GM19395 (cell line): Measurements from ENCODE around the gene HRH1.
"Not testable (repeated sequence)": the region's sequence is repeated elsewhere in the genome, so short reads cannot be mapped to it uniquely, and the experiment has no call there.

Source experiments
- ATAC-seq: cut with Tn5 transposase; IDR thresholded peaks from one replicate; pipeline ENCODE4 v1.9.1; 2021; ENCODE audit warnings: mild to moderate bottlenecking, moderate library complexity; ENCODE audit not compliant: unreplicated experiment

The HRH1 gene

DNA sequence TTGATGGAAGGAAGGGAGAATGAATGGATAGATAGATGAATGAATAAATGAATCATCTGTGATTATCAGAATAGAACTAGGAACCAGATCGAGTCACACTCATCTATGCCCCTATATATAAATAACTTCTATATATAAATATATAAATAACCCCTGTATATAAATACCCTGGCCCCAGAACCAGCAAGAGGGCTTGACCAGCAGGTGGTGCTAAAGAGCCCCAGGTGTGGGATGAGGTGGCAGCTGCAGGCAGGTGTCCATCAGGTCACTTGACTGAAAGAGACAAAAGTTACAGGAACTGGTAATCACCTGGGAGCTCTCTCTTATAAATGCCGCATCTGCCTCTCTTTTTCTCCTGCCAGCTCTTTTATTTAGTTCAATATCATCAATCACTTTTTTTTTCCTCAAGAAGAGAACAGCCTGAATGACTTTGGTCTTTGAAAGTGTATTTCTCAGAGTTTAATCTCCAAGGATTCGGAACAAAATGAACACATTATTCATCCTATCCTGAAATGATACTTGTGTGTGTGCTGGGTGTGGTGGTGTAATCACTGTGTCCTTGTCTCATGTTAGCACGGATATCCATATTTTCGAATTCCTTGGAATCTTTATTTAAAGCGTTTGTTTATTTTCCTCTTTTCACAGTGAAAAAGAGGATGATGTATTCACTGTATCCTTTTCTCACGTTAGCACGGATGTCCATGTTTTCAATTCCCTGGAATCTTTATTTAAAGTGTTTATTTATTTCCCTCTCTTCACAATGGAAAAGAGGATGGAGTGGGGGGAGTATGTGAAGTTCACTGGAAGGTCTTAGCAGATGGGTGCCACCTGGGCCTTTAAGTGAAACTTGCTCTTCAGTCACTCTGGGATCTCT, 82.5 kb downstream of the HRH1 start:
- peak; percentile 53 for ATAC-seq

DNA sequence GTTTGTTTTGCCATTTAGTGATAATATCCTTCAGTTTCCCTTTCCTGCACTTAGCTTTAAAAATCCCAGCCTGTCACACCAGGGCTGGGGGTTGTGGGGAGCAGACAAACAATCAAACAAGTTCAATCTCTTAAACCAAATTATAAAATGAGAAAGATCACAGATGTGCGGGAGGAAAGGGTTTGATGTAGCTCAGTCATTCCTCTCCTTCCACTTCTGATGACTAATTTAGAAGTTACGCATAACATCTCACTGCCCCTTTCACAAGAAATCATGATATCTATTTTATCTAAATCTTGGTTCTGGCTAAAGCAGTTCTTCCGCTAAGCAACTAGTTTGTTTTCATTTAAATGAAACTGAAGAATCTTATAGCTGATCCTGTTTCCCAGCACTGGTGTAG, 83.8 kb downstream of the HRH1 start:
- ATAC-seq, result no peak

DNA sequence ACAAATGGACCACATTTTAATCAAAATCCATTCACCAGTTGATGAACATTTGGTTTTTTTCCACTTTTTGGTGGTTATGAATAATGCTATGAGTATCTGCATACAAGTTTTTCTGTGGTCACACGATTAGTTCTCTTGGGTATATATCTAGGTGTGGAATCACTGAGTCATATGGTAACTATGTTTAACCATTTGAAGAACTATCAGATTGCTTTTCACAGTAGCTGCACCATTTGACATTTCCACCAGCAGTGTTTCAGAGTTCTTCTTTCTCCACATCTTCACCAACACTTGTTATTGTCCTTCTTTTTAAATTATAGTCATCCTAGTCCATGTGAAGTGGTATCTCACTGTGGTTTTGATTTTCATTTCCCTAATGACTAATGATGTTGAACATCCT, 84.6 kb downstream of the HRH1 start:
- no peak for ATAC-seq

DNA sequence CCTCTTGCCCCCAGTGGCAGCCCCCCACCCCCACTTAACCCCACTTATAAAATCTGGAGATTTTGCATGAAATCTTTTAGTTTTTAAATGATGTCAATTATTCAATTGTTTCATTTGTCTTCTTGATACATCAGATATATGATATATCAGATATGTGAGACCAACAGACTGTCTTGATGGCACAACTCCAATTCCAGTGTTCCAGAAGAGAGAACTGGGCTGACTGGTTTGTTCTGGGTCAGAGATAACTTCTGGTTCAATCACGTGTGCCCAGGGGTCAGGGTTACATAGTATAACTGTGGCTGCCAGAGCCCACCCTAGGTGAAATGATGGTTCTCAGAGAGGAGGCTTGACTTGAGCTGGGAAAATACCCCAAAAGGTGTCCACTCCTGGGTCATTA, 85.5 kb downstream of the HRH1 start:
- ATAC-seq, result no peak

DNA sequence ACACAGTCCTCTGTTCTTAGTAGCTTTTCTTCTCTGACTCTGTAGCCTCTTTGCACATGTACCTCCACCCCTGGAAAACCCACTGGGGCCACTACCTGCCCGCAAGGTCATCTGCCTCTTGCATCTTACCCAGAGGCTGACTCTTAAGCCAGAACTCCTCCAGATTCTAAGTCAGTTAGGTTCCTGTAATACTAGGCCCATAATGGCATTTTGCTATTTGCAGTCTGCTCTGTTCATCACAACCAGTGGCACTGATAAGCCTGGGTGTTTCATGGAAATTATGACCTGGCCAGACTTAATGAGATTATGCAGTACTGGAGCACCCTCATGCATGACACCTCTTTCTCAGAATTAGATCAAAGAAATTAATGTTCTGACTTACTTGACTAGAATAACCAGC, 86.2 kb downstream of the HRH1 start:
- ATAC-seq, result no peak

DNA sequence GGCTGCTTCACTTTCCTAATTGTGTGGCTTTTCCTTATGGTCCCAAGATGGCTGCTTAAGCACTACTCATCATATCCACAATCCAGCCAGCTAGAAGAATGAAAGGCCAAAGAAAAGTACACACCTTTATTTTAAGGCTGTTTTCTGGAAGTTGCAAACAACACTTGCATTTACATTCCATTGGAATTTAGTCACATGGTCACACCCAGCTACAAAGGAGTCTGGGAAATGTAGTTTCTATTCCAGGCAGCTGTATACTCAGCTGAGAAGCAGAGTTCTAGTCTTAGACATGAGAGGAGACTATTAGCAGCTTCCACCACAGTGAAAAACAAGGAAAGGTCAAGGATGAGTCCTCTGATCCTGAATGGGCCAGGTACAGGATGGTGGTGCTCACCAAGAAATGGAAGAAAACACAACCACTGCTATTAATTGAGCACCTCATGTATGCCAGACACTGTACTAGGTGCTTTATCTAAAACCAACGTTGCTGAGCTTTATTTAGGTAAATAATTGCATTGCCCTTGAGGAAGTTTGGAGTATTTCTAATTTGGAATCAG, 89.9 kb downstream of the HRH1 start:
- no peak for ATAC-seq

DNA sequence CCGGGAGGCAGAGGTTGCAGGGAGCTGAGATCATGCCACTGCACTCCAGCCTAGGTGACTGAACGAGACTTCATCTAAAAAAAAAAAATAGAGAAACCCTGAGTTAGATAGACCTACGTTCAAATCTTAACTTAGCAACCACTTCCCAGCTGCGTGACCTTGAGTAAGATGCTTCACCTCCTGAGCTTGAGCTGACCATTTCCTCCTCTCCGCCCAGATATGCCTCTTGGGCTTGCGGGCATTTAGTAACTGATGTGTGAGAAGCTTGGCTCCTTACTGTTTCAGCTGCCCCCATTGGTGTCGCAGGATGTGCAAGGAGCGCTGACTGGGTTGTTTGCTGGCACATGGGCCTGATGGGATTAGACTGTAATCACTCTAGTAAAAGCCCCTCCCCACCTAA, 91.0 kb downstream of the HRH1 start:
- no peak for ATAC-seq

DNA sequence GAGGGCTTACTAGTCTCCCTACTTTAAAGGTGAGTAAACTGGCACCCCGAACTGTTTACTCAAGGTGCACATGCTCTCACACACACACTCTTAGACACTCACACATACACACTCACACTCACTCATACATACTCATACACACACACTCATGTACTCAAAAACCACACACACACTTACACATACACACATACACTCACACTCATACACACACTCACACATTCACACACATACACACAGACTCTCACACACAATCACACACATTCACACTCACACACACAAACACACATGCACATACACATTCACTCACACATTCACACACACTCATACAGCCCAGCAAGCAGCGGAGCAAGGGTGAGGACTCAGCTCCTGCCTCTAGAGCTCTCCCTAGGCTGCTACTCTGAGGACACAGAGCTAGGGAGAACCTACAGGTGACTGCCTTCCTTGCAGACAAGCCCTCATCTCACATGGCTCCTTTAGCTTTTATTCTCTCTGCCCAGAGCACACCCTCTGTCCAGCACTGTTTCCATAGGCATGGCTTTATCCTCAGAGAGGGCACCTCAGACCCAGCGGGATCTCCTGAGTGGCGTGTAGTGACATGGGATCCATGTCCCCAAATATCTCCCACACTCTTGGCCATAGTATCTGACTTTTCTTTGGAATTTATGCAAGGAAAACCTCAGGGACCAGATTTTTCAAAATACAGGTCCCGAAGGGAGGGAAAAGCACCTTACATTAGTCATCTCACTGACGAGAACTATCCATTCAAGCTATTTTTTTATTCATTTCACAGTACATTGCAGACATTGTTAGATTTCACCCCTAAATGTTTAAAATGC, 91.8 kb downstream of the HRH1 start:
- ATAC-seq, result no peak

DNA sequence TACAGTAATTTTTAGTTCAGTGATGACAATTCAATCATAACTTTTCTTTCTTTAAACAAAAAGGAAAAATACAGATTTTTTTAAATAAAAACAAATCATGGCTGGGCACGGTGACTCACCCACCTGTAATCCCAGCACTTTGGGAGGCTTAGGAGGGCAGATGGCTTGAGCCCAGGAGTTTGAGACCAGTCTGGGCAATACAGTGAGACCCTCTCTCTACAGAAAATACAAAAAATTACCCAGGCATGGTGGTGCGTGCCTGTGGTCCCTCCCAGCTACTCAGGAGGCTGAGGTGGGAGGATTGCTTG, 92.3 kb downstream of the HRH1 start:
- no peak for ATAC-seq

DNA sequence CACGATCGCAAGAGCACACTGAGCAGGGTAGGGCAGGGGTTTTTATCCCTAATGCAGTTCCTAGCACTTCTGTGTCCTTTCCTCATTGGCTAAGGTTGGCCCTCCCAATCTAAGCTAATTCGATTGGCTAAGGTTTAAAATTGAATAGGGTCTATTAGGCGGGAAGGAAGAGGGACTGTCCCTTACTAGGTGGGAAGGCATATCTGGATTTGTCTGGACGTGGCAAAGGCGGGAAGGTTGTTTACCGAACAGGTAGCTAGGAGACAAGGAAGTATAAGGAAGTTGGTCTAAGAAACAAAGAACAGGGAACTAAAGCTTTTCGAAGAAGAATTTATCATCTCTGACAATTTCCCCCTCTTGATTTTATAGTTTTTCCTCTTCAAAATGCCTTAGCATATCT, 93.1 kb downstream of the HRH1 start:
- no peak for ATAC-seq

DNA sequence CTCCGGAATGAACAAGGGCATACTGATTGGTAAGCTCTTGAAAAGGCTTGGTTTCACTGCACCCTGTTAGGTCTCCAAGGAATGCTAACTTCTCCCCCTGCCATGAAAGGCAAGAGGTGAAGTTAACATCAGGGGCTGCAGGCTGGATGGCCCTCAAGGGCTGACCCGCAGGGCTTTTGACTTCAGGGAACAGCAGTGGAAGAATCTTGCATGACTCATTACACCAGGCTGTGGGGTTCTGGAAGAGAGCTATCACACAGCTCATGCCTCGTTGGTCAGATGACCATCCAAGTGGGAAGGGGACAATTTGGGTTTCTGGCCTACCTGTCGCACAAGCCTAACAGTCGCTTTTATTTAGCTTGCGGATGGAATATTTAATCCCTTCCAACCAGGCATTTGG, 94.3 kb downstream of the HRH1 start:
- ATAC-seq, result no peak

DNA sequence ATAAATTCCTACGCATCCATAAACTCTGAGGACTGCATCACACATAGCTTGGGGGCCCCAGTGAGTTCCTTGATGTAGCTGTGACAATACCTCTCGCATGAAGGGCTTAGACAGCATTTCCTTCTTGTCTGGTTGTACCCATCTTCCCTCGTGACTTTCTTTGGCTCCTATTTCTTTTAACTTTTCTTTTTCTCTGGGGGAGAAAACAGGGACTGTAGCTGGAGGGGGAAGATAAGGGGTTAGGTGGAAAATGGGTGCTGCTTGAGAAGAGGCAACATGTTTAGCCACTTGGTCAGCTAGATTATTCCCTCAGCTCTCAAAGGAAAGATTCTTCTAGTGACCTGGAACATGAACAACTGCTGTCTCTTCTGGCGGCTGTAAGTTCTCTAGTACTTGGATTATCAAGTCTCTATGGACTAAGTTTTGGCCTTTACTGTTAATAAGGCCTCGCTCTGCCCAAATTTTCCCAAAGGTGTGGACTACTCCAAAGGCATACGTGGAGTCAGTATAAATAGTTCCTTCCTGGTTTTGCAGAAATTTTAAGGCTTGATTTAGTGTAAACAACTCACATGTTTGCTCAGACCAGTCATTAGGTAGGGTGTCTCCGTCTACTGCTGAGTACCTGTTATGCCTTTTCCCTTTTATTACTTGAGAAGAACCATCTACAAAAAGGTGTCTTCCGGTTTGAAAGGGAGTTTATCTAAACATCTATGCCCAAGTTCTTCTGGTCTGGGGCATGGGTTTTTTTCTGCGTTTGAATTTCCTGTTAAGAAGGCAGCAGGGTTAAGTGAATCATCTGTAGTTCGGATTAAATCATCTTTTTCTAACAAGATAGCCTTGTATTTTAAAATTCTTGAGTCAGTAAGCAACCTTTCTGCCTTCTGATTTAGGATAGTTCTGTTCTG, 96.9 kb downstream of the HRH1 start:
- no peak for ATAC-seq

DNA sequence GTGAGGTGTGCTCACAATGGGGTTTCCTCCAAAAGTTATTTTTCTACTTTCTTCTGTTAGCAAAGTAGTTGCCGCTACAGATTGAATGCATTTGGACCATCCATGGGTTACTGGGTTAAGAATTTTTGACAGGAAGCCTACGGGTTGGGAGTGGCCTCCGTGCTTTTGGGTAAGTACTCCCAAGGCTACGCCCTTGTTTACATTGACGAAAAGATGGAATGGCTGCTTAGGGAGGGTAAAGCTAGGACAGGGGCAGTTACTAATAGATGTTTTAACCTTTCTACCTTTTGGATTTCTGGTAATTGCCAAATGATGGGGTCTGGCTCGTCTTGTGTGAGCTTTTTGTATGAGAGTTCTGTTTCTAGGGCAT, 97.5 kb downstream of the HRH1 start:
- ATAC-seq, result no peak

DNA sequence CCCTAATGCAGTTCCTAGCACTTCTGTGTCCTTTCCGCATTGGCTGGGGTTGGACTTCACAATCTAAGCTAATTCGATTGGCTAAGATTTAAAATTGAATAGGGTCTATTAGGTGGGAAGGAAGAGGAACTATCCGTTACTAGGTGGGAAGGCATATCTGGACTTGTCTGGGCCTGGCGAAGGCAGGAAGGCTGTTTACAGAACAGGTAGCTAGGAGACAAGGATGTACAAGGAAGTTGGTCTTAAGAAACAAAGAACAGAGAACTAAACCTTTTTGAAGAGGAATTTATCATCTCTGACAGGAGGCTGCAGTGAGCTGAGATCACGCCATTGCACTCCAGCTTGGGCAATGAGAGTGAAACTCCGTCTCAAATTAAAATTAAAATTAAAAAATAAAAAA, 100.6 kb downstream of the HRH1 start:
- no peak for ATAC-seq

DNA sequence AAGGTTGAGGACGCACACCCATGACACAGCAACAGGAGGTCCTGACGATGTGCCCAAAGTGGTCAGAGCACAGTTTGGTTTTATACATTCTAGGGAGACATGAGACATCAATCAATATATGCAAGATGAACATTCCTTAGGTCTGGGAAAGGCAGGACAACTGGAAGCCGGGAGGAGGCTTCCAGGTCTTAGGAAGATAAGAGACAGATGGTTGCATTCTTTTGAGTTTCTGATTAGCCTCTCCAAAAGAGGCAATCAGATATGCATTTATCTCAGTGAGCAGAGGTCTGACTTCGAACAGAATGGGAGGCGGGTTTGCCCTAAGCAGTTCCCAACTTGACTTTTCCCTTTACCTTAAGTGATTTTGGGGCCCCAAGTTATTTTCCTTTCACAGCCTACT, 101.2 kb downstream of the HRH1 start:
- ATAC-seq, result not testable (repeated sequence)

DNA sequence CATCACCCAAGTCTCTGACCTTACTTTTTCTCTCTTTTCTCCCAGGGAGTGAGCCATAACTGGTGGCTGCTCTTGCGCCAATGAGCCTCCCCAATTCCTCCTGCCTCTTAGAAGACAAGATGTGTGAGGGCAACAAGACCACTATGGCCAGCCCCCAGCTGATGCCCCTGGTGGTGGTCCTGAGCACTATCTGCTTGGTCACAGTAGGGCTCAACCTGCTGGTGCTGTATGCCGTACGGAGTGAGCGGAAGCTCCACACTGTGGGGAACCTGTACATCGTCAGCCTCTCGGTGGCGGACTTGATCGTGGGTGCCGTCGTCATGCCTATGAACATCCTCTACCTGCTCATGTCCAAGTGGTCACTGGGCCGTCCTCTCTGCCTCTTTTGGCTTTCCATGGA, 104.7 kb downstream of the HRH1 start:
- ATAC-seq, result no peak

DNA sequence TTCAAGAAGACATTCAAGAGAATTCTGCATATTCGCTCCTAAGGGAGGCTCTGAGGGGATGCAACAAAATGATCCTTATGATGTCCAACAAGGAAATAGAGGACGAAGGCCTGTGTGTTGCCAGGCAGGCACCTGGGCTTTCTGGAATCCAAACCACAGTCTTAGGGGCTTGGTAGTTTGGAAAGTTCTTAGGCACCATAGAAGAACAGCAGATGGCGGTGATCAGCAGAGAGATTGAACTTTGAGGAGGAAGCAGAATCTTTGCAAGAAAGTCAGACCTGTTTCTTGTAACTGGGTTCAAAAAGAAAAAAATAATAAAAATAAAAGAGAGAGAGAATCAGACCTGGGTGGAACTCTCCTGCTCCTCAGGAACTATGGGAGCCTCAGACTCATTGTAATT, 106.2 kb downstream of the HRH1 start:
- ATAC-seq, result no peak

DNA sequence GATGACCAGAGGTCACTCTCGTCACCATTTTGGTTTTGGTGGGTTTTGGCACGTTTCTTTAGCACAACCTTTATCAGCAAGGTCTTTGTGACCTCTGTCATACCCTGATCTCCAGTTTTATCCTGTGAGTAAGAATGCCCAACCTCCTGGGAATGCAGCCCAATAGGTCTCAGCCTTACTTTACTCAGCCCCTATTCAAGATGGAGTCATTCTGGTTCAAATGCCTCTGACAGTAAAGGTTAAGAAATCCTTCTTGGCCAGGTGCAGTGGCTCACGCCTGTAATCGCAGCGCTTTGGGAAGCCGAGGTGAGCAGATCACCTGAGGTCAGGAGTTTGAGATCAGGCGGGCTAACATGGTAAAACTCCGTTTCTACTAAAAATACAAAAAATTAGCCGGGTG, 114.7 kb downstream of the HRH1 start:
- no peak for ATAC-seq

DNA sequence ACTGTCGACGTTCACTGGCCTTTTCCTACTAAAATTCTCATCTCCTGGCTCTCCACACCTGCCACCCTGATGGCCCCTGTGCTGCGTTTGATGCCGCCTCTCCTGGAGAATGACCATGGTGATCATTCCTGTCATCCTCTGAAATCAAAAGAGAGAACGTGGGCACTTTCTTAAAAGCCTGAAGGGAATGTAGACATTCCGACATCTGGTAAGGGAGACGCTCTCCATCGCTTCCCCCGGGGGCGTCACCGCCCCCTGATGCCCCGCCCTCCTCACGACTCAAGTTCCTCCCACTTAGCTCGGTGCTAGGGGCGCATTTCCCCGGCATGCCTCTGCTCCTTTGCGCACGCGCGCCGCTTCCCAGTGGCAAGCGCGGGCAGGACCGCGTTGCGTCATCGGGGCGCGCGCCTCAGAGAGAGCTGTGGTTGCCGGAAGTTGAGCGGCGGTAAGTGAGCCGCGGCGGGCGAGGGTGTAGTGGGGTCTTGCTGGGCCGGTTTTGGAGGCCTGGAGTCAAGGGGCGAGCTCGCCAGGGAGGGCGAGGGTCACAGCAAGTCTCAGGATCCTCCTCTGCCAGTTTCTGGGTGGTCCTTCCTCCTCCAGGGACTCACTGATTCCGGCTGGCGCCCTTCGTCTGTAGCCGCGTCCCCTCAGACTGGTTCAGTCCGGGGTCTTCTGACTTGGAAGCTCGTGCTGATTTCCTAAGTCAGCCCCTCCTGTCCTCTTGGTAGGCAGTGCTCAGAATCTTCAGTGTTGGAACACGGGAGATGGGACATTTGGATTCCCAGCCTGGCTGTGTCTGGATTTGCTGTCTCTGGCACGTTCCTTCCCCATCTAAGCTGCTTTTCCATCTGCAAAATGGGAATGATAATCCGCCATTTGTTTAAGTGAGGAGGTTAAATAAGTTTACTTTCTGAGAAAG, 118.0 kb downstream of the HRH1 start, which contains the start of gene ATG7:
TSS of gene ATG7 (plus strand) at position 412 of the 919 bp plus-strand sequence. CDS start 26,299 bp downstream, outside the sequence.
- ATAC-seq, result peak; percentile 94
